ENCODE measurements around the gene GOLGA3. TPM values are rescaled to one million over a fixed set of nuclear protein-coding genes. Genes with fewer than 3 reads are reported as not detected.
"Not testable (repeated sequence)": the region's sequence is repeated elsewhere in the genome, so short reads cannot be mapped to it uniquely, and the experiment has no call there.

GOLGA3 gene
- total RNA-seq, 1 donor from 2014 or later, result 33.4 TPM

DNA sequence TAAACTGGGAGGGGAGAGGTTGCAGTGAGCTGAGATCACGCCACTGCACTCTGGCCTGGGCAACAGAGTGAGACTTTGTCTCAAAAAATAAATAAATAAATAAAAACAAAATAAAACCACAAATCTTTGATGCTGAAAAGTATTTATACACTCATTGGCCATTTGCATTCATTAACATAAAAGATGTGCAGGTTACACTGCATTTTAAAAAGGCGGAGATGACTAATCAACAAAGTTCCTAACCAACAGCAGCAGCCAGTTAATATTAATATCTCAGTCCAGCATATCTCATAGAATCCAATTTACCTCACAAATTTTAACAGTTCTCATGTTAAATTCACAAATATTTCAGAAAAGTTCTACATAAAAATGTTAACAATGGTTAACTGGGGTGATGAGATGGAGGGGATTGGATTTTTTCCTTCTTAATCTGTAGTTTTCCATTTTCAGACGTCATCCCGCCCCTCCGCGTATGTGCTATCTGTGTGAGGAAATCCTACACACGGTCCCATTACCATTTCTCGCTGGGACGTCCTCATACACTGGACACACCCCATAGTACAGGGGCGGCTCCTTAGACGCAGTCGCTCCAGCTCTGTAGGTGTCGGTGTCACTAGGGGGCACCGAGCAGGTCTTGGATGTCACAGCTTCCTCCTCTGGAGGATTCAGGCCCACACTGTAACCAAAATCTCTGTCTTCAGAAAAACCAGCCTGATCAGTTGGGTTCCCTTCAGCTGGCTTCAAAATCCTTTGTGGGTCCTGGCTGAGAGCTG is 74.3 kb downstream of the GOLGA3 start:
- Mint-ChIP-seq H3K27ac (ENCODE audit: unreplicated experiment) (no peak overlapping the region), H3K9me3 (no peaks in the 10 kb centered on the region), H3K27me3 (ENCODE audit: low read depth) (no peaks in the 10 kb centered on the region), H3K4me3 (no peak overlapping the region), H3K4me1 (no peaks in the 10 kb centered on the region), H3K36me3 (ENCODE audit: low read depth) (peaks cover 8% of the 10 kb centered on the region)
- TF ChIP-seq, protein P1, sequence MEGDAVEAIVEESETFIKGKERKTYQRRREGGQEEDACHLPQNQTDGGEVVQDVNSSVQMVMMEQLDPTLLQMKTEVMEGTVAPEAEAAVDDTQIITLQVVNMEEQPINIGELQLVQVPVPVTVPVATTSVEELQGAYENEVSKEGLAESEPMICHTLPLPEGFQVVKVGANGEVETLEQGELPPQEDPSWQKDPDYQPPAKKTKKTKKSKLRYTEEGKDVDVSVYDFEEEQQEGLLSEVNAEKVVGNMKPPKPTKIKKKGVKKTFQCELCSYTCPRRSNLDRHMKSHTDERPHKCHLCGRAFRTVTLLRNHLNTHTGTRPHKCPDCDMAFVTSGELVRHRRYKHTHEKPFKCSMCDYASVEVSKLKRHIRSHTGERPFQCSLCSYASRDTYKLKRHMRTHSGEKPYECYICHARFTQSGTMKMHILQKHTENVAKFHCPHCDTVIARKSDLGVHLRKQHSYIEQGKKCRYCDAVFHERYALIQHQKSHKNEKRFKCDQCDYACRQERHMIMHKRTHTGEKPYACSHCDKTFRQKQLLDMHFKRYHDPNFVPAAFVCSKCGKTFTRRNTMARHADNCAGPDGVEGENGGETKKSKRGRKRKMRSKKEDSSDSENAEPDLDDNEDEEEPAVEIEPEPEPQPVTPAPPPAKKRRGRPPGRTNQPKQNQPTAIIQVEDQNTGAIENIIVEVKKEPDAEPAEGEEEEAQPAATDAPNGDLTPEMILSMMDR (conservative IDR thresholded peaks at IDR 0.05), result no peak
- no peak for DNase-seq (ENCODE audit: low read depth, low spot score)

DNA sequence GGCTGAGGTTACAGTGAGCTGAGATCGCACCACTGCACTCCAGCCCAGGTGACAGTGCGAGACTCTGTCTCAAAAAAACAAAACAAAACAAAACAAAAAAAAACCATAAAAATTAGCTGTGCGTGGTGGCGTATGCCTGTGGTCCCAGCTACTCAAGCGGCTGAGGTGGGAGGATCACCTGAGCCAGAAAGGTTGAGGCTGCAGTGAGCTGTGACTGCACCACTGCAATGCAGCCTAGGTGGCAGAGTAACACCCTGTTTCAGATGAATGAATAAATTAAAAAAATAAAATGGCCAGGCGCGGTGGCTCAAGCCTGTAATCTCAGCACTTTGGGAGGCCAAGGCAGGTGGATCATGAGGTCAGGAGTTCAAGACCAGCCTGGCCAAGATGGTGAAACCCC is 75.0 kb downstream of the GOLGA3 start:
- H3K36me3 Mint-ChIP-seq (ENCODE audit: low read depth); H3K4me1 Mint-ChIP-seq; DNase-seq (ENCODE audit: low read depth, low spot score); H3K4me3 Mint-ChIP-seq; H3K27ac Mint-ChIP-seq (ENCODE audit: unreplicated experiment); H3K9me3 Mint-ChIP-seq; H3K27me3 Mint-ChIP-seq (ENCODE audit: low read depth): not testable (repeated sequence)

DNA sequence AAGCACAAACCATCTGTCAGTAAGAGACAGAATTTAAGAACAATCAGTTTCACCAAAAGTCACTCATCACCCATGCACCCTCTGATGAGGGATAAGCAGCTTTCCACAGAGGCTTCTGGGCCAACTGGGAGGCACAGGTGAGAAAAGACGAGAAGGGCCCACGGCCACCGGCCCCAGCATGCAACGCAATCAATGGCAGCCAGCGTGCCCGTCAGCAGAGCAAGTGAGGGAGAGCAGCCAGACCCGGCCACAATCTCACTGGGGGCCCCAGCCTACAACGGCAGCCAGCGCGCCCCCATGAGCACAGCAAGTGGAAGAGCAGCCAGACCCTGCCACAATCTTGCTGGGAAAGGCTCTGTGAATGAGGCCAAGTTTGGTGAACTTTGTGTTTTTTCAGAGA is 80.3 kb downstream of the GOLGA3 start:
- Mint-ChIP-seq H3K4me3 (no peak overlapping the region), H3K4me1 (no peaks in the 10 kb centered on the region), H3K36me3 (ENCODE audit: low read depth) (peaks cover 21% of the 10 kb centered on the region), H3K9me3 (no peaks in the 10 kb centered on the region), H3K27me3 (ENCODE audit: low read depth) (no peaks in the 10 kb centered on the region), H3K27ac (ENCODE audit: unreplicated experiment) (peak overlapping the region; percentile 19)
- no peak for DNase-seq (ENCODE audit: low read depth, low spot score)
- TF ChIP-seq, protein P1 (conservative IDR thresholded peaks at IDR 0.05), result no peak

DNA sequence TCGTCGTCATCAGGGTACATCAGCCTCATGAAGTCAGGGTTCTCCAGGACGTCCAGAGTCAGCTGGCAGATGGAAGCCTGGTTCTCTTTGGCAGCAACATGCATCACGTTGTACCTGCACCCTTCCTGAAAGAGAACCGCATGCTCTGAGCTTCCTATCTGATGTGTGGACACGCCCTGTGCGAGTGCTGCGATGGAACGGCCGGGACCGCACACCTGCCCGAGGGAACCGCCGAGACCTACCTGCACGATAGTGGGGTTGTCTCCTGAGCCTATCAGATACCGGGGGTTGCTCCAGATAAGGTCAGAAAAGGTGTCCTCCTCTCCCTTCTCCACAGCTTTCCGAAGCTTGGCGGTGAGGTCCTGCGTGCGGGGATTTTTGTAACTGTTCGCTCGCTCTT is 80.8 kb downstream of the GOLGA3 start:
- Mint-ChIP-seq H3K4me1 (no peaks in the 10 kb centered on the region), H3K27ac (ENCODE audit: unreplicated experiment) (no peak overlapping the region), H3K4me3 (no peak overlapping the region), H3K36me3 (ENCODE audit: low read depth) (peaks cover 24% of the 10 kb centered on the region), H3K9me3 (no peaks in the 10 kb centered on the region), H3K27me3 (ENCODE audit: low read depth) (no peaks in the 10 kb centered on the region)
- DNase-seq (ENCODE audit: low read depth, low spot score), result no peak
- TF ChIP-seq, protein P1 (conservative IDR thresholded peaks at IDR 0.05), result no peak

DNA sequence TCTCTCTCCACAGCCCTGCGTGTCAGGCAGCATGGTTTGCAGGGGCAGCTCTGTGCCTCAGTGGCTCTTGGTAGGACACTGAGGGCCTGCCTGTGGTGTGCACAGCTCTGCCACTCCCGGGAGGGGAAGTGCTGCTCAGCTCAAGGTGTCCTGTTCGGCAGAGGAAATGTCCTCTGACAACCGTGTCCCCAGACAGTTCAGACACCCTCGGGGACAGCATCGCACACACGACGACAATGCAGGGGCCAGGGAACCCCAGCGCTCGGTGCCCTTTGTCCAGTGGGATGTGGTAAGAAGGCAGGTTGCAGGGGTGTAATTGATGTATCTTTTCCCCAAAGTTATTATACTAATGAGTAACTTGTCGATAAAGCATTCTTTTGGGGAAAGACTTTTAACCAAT is 81.3 kb downstream of the GOLGA3 start:
- no peak for DNase-seq (ENCODE audit: low read depth, low spot score)
- Mint-ChIP-seq H3K36me3 (ENCODE audit: low read depth) (peaks cover 29% of the 10 kb centered on the region), H3K4me3 (no peak overlapping the region), H3K27me3 (ENCODE audit: low read depth) (no peaks in the 10 kb centered on the region), H3K9me3 (peaks cover 4% of the 10 kb centered on the region), H3K4me1 (no peaks in the 10 kb centered on the region), H3K27ac (ENCODE audit: unreplicated experiment) (no peak overlapping the region)
- TF ChIP-seq, protein P1 (conservative IDR thresholded peaks at IDR 0.05), result no peak

DNA sequence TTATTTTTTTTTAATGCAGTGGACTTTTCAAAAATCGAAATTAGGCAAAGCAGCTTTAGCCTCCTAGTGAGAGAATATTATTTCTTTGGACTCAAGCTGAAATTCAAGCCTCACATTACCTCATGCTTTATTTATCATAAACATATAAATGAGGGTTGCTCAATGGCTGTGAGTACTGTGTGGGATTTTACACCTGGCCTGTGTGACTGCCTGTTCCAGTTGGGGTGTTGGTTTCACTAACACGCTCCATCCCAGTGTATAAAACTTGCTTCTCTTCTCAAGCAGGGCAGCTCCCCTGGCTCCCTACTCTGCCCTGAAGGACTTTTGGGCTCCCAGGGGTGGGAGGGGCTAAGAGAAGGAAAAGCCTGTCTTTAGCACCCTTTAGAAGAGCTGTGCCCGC is 82.1 kb downstream of the GOLGA3 start:
- no peak for DNase-seq (ENCODE audit: low read depth, low spot score)
- Mint-ChIP-seq H3K9me3 (peaks cover 4% of the 10 kb centered on the region), H3K4me1 (no peaks in the 10 kb centered on the region), H3K4me3 (no peak overlapping the region), H3K27me3 (ENCODE audit: low read depth) (no peaks in the 10 kb centered on the region), H3K36me3 (ENCODE audit: low read depth) (peaks cover 33% of the 10 kb centered on the region), H3K27ac (ENCODE audit: unreplicated experiment) (no peak overlapping the region)
- TF ChIP-seq, protein P1 (conservative IDR thresholded peaks at IDR 0.05), result no peak

Measured in neural crest cell (in vitro differentiated cells).